Pancreas (tissue), 8 donors: ENCODE results near the gene NACC2. TPM values are rescaled to one million over a fixed set of nuclear protein-coding genes. Genes with fewer than 3 reads are reported as not detected.

Experiments
- polyA plus RNA-seq, 2 donors: library from polyadenylated mRNA; stranded (reverse); fragments of 200-250 nt; gene quantifications; one replicate each; pipeline ENCODE4 v1.2.3, GENCODE V29; 2013
- total RNA-seq, 6 donors: library from RNA; stranded (reverse); fragmentation: NEBNext Ultra II Directional in 4 of 6; extraction: Animal tissue kit (Norgen Biotek cat#: 25700) in 4 of 6; gene quantifications; one replicate each; pipeline versions ENCODE4 v1.2.1 to v1.2.4, GENCODE V29; 2021 to 2023
- donor health status: healthy with polysubstance abuse.
- donor health status: DM: no; HTN: no; CAD: no; lungs with moderate emphysema.
- donor health status: DM: no; HTN: no; CAD: no.
- donor health status: Bipolar disorder and iron deficiency.
- donor health status: DM: yes; HTN: yes; CAD: no.
- donor health status: DM: no; HTN: no; CAD: no.
- donor health status: DM: no; HTN: no; CAD: no.
- donor health status: DM: yes; HTN: yes; CAD: no.

The NACC2 gene
- total and polyA plus RNA-seq, 8 donors, result 4.3 to 12.4 (median 8.2) TPM

Other genes with a start within 250 kb of the NACC2 start
- gene CAMSAP1, start 187.7 kb downstream of the NACC2 start, total RNA-seq, result 10 to 100 TPM; 11.6 to 20.1 (median 13.4) TPM
- 1 to 10 TPM; 3.8 to 4.0 TPM for gene CAMSAP1, start 187.7 kb downstream of the NACC2 start, polyA plus RNA-seq
- gene UBAC1, start 133.9 kb downstream of the NACC2 start, total RNA-seq, result 10 to 100 TPM in 5 of 6 donors, 1 to 10 TPM in 1; 9.8 to 16.5 (median 13.1) TPM
- gene UBAC1, start 133.9 kb downstream of the NACC2 start, polyA plus RNA-seq, result 10 to 100 TPM; 24.9 to 33.7 TPM
- 10 to 100 TPM in 4 of 6 donors, 1 to 10 TPM in 2; 8.0 to 17.8 (median 11.8) TPM for gene TMEM250, start 23.6 kb upstream of the NACC2 start, total RNA-seq
- 10 to 100 TPM in 1 of 2 donors, 1 to 10 TPM in 1; 9.8 to 12.1 TPM for gene TMEM250, start 23.6 kb upstream of the NACC2 start, polyA plus RNA-seq
- gene LHX3, start 109.8 kb upstream of the NACC2 start, total RNA-seq, result not detected
- not detected for gene LHX3, start 109.8 kb upstream of the NACC2 start, polyA plus RNA-seq
- gene QSOX2, start 150.5 kb upstream of the NACC2 start, total RNA-seq, result 10 to 100 TPM in 3 of 6 donors, 1 to 10 TPM in 3; 6.8 to 11.0 (median 10.4) TPM
- gene QSOX2, start 150.5 kb upstream of the NACC2 start, polyA plus RNA-seq, result 10 to 100 TPM; 12.2 to 19.1 TPM
- gene CCDC187, start 208.8 kb upstream of the NACC2 start, total RNA-seq, result under 1 TPM; 0.14 to 0.58 (median 0.36) TPM
- gene CCDC187, start 208.8 kb upstream of the NACC2 start, polyA plus RNA-seq, result 1 to 10 TPM; 2.0 to 2.6 TPM
- 10 to 100 TPM in 4 of 6 donors, 1 to 10 TPM in 2; 6.8 to 22.7 (median 11.5) TPM for gene GPSM1, start 232.2 kb upstream of the NACC2 start, total RNA-seq
- gene GPSM1, start 232.2 kb upstream of the NACC2 start, polyA plus RNA-seq, result 10 to 100 TPM; 33.7 to 54.4 TPM